ENCODE measurements around the gene RHBDF2. TPM values are rescaled to one million over a fixed set of nuclear protein-coding genes. Genes with fewer than 3 reads are reported as not detected.

The RHBDF2 gene
- total RNA-seq, 4 donors from 2014 or later: 11.4 to 29.8 (median 23.3) TPM

DNA sequence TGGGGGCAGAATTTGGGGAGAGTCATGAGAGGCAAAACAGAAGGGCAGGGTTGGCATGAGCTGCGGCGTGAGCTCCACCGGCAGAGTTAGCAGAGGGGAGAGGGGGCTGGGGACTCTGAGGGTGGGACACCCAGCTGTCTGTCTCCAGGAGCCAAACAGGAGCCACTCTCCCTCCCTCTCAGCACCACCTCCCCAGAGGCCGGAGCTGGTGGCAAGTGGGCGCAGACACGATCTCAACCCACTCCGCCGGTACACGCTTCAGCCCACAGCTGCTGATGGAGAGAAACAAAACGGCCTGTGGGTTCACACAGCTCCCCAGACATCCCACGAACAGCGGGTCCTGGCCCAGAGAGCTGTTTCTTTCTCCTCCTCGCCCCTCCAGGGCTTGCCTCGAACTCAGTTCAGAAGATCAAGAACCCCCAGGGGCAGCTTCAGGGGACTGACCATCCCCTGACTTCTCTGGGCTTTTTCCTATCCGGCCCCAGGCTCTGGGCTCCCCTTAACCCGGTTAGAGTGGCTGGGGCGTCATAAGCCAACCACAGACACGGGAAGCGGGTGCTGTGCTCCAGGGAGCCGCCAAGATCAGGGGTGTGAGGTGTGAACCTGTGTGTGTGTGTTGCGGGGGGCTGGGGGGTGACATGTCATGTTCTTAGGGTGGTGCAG, 7.6 kb downstream of the RHBDF2 start:
- no peak for DNase-seq
- intact Hi-C loops (cut with DNase I; ENCODE audit: low total_unique reads): no loop called here
- Histone ChIP-seq H3K9me3 (no peaks in the 10 kb centered on the region), H3K4me1 (peaks cover 30 to 38% of the 10 kb centered on the region in 2 donors), H3K4me3 (peak overlapping the region in 1 of 4 donors; percentile 29), H3K27me3 (no peaks in the 10 kb centered on the region), H3K27ac (peak overlapping the region; percentile 59 to 75 (median 72)), H3K36me3 (no peaks in the 10 kb centered on the region)
- TF ChIP-seq POLR2A (IDR thresholded peaks at IDR 0.05): no peak
- no peak for TF ChIP-seq CTCF (IDR thresholded peaks at IDR 0.05 in 4 of 5, conservative IDR thresholded peaks at IDR 0.05 in 1 of 5)
- ATAC-seq: no peak
- in situ Hi-C loops (cut with MboI; ENCODE audit: low sequenced_read_pairs in 4 of 4): no loop called here

GRCh38 chr17:76492989-76493501, 8.2 kb downstream of the RHBDF2 start:
- no peaks in the 10 kb centered on the region for H3K9me3 ChIP-seq
- DNase-seq (peak; percentile 43 to 63), ATAC-seq (peak; percentile 33 to 53)
- H3K27me3 ChIP-seq: no peaks in the 10 kb centered on the region
- TF ChIP-seq CTCF (IDR thresholded peaks at IDR 0.05 in 4 of 5, conservative IDR thresholded peaks at IDR 0.05 in 1 of 5) (no peak), POLR2A (IDR thresholded peaks at IDR 0.05) (peak; percentile 18 to 26)
- H3K4me3 ChIP-seq: peak overlapping the region in 1 of 4 donors; percentile 29
- peaks cover 24 to 32% of the 10 kb centered on the region in 2 donors for H3K4me1 ChIP-seq
- no peaks in the 10 kb centered on the region for H3K36me3 ChIP-seq
- H3K27ac ChIP-seq: peak overlapping the region; percentile 59 to 75 (median 72)
- intact Hi-C loops (cut with DNase I; ENCODE audit: low total_unique reads): no loop called here
- in situ Hi-C loops (cut with MboI; ENCODE audit: low sequenced_read_pairs in 4 of 4): no loop called here

GRCh38 chr17:76492123-76492988, 8.9 kb downstream of the RHBDF2 start:
- H3K4me1 ChIP-seq: peaks cover 17 to 25% of the 10 kb centered on the region in 2 donors
- peak overlapping the region; percentile 59 to 75 (median 72) for H3K27ac ChIP-seq
- DNase-seq (no peak), ATAC-seq (no peak)
- H3K9me3 ChIP-seq: no peaks in the 10 kb centered on the region
- peaks cover 0 to 6% of the 10 kb centered on the region in 2 donors for H3K36me3 ChIP-seq
- no peak for TF ChIP-seq CTCF (IDR thresholded peaks at IDR 0.05 in 4 of 5, conservative IDR thresholded peaks at IDR 0.05 in 1 of 5)
- no peak for TF ChIP-seq POLR2A (IDR thresholded peaks at IDR 0.05)
- in situ Hi-C loops (cut with MboI; ENCODE audit: low sequenced_read_pairs in 4 of 4) (no loop called here), intact Hi-C loops (cut with DNase I; ENCODE audit: low total_unique reads) (no loop called here)
- no peaks in the 10 kb centered on the region for H3K27me3 ChIP-seq
- peak overlapping the region in 1 of 4 donors; percentile 29 for H3K4me3 ChIP-seq

GRCh38 chr17:76491271-76492122, 9.7 kb downstream of the RHBDF2 start:
- H3K9me3 ChIP-seq: no peaks in the 10 kb centered on the region
- no peak for ATAC-seq
- in situ Hi-C loops (cut with MboI; ENCODE audit: low sequenced_read_pairs in 4 of 4): no loop called here
- no peaks in the 10 kb centered on the region for H3K27me3 ChIP-seq
- peaks cover 12 to 17% of the 10 kb centered on the region in 2 donors for H3K4me1 ChIP-seq
- H3K27ac ChIP-seq: peak overlapping the region; percentile 25 to 75 (median 72)
- no peak overlapping the region for H3K4me3 ChIP-seq
- no peak for DNase-seq
- intact Hi-C loops (cut with DNase I; ENCODE audit: low total_unique reads): no loop called here
- TF ChIP-seq POLR2A (IDR thresholded peaks at IDR 0.05) (no peak), CTCF (IDR thresholded peaks at IDR 0.05 in 4 of 5, conservative IDR thresholded peaks at IDR 0.05 in 1 of 5) (no peak)
- peaks cover 0 to 8% of the 10 kb centered on the region in 2 donors for H3K36me3 ChIP-seq
